NCI-H2107 treated with DMSO at 0.1 percent for 48 hours (cell line): ENCODE measurements around the gene DLG2.

Source experiments
- DNase-seq: peaks from one replicate; lab custom pipeline; 2025; ENCODE audit not compliant: unreplicated experiment; lab: John Stamatoyannopoulos, UW

The DLG2 gene

GRCh38 chr11:83717537-83717936 lies 1909.6 kb downstream of the DLG2 start:
- peak; percentile 41 for DNase-seq

- DNase-seq = no peak
These were observed 1911.1 kb downstream of the DLG2 start for GRCh38 chr11:83715927-83716535.

GRCh38 chr11:83713708-83714107 lies 1913.4 kb downstream of the DLG2 start:
- peak; percentile 13 for DNase-seq

- no peak for DNase-seq
These were observed 1916.0 kb downstream of the DLG2 start for GRCh38 chr11:83711106-83711527.

GRCh38 chr11:83709434-83709833 lies 1917.7 kb downstream of the DLG2 start:
- peak; percentile 13 for DNase-seq

GRCh38 chr11:83706566-83706965 lies 1920.6 kb downstream of the DLG2 start:
- DNase-seq = no peak

- no peak for DNase-seq
These were observed 1924.3 kb downstream of the DLG2 start for GRCh38 chr11:83702796-83703195.

GRCh38 chr11:83697518-83697917 lies 1929.6 kb downstream of the DLG2 start:
- no peak for DNase-seq

GRCh38 chr11:83695046-83695445 lies 1932.1 kb downstream of the DLG2 start:
- no peak for DNase-seq

- DNase-seq = no peak
These were observed 1932.8 kb downstream of the DLG2 start for GRCh38 chr11:83694191-83694910.

GRCh38 chr11:83693306-83693992 lies 1933.7 kb downstream of the DLG2 start:
- DNase-seq = no peak

- DNase-seq = no peak
These were observed 1934.5 kb downstream of the DLG2 start for GRCh38 chr11:83692675-83693074.

GRCh38 chr11:83691451-83691950 lies 1935.6 kb downstream of the DLG2 start:
- no peak for DNase-seq

- DNase-seq = no peak
These were observed 1937.9 kb downstream of the DLG2 start for GRCh38 chr11:83689144-83689780.

- DNase-seq = no peak
These were observed 1939.4 kb downstream of the DLG2 start for GRCh38 chr11:83687787-83688186.

- no peak for DNase-seq
These were observed 1941.4 kb downstream of the DLG2 start for GRCh38 chr11:83685730-83686129.

GRCh38 chr11:83684071-83684470 lies 1943.1 kb downstream of the DLG2 start:
- no peak for DNase-seq

- peak; percentile 30 for DNase-seq
These were observed 1944.6 kb downstream of the DLG2 start for GRCh38 chr11:83682611-83682973.

- peak; percentile 71 for DNase-seq
These were observed 1945.1 kb downstream of the DLG2 start for GRCh38 chr11:83681906-83682610.

- peak; percentile 66 for DNase-seq
These were observed 1945.9 kb downstream of the DLG2 start for GRCh38 chr11:83681031-83681781.
